HEK293 (cell line): Measurements from ENCODE around the gene TMEM19.

Source experiments
- EGR2 ChIP-seq: fragments of 450-650 bp; formaldehyde crosslinking; IDR thresholded peaks from 2 replicates; pipeline ENCODE4 v1.5.1; 2016; ENCODE audit warnings: low read depth, missing biosample characterization, missing genetic modification characterization
- KLF8 ChIP-seq: fragments of 450-650 bp; formaldehyde crosslinking; IDR thresholded peaks from 2 replicates; pipeline ENCODE4 v1.5.1; 2016; ENCODE audit warnings: missing biosample characterization, missing genetic modification characterization
- PRDM1 ChIP-seq: fragments of 450-650 bp; formaldehyde crosslinking; IDR thresholded peaks from 2 replicates; pipeline ENCODE4; 2016; ENCODE audit warnings: missing biosample characterization, missing genetic modification characterization
- PRDM10 ChIP-seq: fragments of 450-650 bp; formaldehyde crosslinking; IDR thresholded peaks from 2 replicates; pipeline ENCODE4 v1.5.1; 2016; ENCODE audit warnings: missing biosample characterization, missing genetic modification characterization
- WT1 ChIP-seq: fragments of 450-650 bp; formaldehyde crosslinking; IDR thresholded peaks from 2 replicates; pipeline ENCODE4 v1.5.1; 2016; ENCODE audit warnings: missing biosample characterization, missing genetic modification characterization
- ZFP69B ChIP-seq: fragments of 450-650 bp; formaldehyde crosslinking; IDR thresholded peaks from 2 replicates; pipeline ENCODE4 v1.5.1; 2016; ENCODE audit warnings: missing biosample characterization, missing genetic modification characterization
- ZNF133 ChIP-seq: fragments of 450-650 bp; formaldehyde crosslinking; IDR thresholded peaks from 2 replicates; pipeline ENCODE4 v1.5.1; 2016; ENCODE audit warnings: missing biosample characterization, missing genetic modification characterization
- ZNF155 ChIP-seq: fragments of 450-650 bp; formaldehyde crosslinking; IDR thresholded peaks from 2 replicates; pipeline ENCODE4 v1.5.1; 2016; ENCODE audit warnings: missing biosample characterization, missing genetic modification characterization
- ZNF266 ChIP-seq: fragments of 450-650 bp; formaldehyde crosslinking; IDR thresholded peaks from 2 replicates; pipeline ENCODE4 v1.5.1; 2016; ENCODE audit warnings: missing biosample characterization, missing genetic modification characterization, low read depth
- ZNF350 ChIP-seq: fragments of 450-650 bp; formaldehyde crosslinking; IDR thresholded peaks from 2 replicates; pipeline ENCODE4 v1.5.0; 2017; ENCODE audit warnings: missing biosample characterization, mild to moderate bottlenecking, missing genetic modification characterization
- ZNF366 ChIP-seq: fragments of 450-650 bp; formaldehyde crosslinking; conservative IDR thresholded peaks from 2 replicates; pipeline ENCODE4 v1.5.1; 2016; ENCODE audit warnings: missing biosample characterization, missing genetic modification characterization
- ZNF416 ChIP-seq: fragments of 450-650 bp; formaldehyde crosslinking; IDR thresholded peaks from 2 replicates; pipeline ENCODE4 v1.5.1; 2016; ENCODE audit warnings: missing biosample characterization, missing genetic modification characterization
- ZNF488 ChIP-seq: fragments of 450-650 bp; formaldehyde crosslinking; IDR thresholded peaks from 2 replicates; pipeline ENCODE4 v1.5.1; 2016; ENCODE audit warnings: missing biosample characterization, missing genetic modification characterization
- ZNF549 ChIP-seq: fragments of 450-650 bp; IDR thresholded peaks from 2 replicates; pipeline ENCODE4 v1.5.1; 2018; ENCODE audit warnings: missing biosample characterization, missing genetic modification characterization, mild to moderate bottlenecking, inconsistent platforms, moderate library complexity
- ZNF555 ChIP-seq: fragments of 450-650 bp; formaldehyde crosslinking; conservative IDR thresholded peaks from 2 replicates; pipeline ENCODE4 v1.5.1; 2017; ENCODE audit warnings: missing biosample characterization, mild to moderate bottlenecking, missing genetic modification characterization, inconsistent platforms
- ZNF596 ChIP-seq: fragments of 450-650 bp; IDR thresholded peaks from 2 replicates; pipeline ENCODE4 v1.5.0; 2018; ENCODE audit warnings: missing biosample characterization, mild to moderate bottlenecking, missing genetic modification characterization, moderate library complexity
- ZNF629 ChIP-seq: fragments of 450-650 bp; formaldehyde crosslinking; IDR thresholded peaks from 2 replicates; pipeline ENCODE4 v1.5.1; 2017; ENCODE audit warnings: missing biosample characterization, missing genetic modification characterization
- ZNF704 ChIP-seq: fragments of 450-650 bp; formaldehyde crosslinking; IDR thresholded peaks from 2 replicates; pipeline ENCODE4 v1.5.1; 2016; ENCODE audit warnings: missing biosample characterization, missing genetic modification characterization
- TF ChIP-seq, protein P1 (sequence below): fragments of 450-650 bp; formaldehyde crosslinking; IDR thresholded peaks from 2 replicates; pipeline ENCODE4 v1.5.1; 2016; ENCODE audit warnings: missing biosample characterization, missing genetic modification characterization
- TF ChIP-seq, protein P2 (sequence below): fragments of 450-650 bp; formaldehyde crosslinking; IDR thresholded peaks from 2 replicates; pipeline ENCODE4 v1.5.1; 2016; ENCODE audit warnings: missing biosample characterization, missing genetic modification characterization
- TF ChIP-seq, protein P3 (sequence below): fragments of 450-650 bp; formaldehyde crosslinking; IDR thresholded peaks from 2 replicates; pipeline ENCODE4 v1.5.1; 2016; ENCODE audit warnings: missing biosample characterization, missing genetic modification characterization
- TF ChIP-seq, protein P4 (sequence below): fragments of 450-650 bp; formaldehyde crosslinking; IDR thresholded peaks from 2 replicates; pipeline ENCODE4 v1.5.1; 2016; ENCODE audit warnings: missing biosample characterization, missing genetic modification characterization
- TF ChIP-seq, protein P5 (sequence below): IDR thresholded peaks from 2 replicates; pipeline ENCODE4 v1.6.1; 2011; ENCODE audit warnings: mild to moderate bottlenecking, low read depth, low read length, borderline replicate concordance
- TF ChIP-seq, protein P6 (sequence below): fragments of 450-650 bp; formaldehyde crosslinking; IDR thresholded peaks from 2 replicates; pipeline ENCODE4 v1.5.1; 2016; ENCODE audit warnings: missing biosample characterization, missing genetic modification characterization, borderline replicate concordance

The TMEM19 gene

DNA sequence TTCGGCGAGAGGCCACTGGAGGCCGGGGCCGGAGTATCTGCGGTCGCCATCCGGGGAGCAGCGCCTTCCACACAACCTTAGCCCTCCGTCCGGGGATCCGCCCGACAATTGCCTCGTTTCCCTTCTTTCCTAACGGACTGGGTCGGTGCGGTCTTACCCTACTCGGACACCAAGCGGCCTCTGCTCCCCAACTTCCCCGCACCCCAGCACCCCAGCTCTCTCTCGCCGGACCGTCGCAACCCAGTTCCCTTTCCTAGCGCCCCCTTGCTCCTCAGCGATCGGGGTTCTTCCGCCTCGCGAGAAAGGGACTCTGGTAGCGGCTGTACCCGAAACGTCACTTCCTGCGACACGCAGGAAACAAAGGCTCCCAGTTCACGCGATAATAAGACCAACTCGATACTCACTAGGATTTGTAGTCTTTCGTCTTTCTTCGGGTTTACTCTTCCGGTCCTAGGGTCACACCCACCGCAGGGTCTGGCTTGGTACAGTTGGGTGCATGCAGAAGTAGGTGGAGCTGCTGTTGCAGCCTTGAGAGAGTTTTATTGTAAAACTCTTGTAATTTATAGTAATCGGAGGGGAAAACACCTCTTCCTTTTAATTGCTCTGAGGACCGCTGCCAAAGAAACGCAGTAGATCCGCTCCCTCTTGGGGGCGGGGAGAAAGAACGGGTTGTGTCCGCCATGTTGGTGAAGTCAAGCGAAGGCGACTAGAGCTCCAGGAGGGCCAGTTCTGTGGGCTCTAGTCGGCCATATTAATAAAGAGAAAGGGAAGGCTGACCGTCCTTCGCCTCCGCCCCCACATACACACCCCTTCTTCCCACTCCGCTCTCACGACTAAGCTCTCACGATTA is 22.1 kb upstream of the TMEM19 start, which contains the start of the genes THAP2 and ZFC3H1 (continued):
- TF ChIP-seq, protein P1, sequence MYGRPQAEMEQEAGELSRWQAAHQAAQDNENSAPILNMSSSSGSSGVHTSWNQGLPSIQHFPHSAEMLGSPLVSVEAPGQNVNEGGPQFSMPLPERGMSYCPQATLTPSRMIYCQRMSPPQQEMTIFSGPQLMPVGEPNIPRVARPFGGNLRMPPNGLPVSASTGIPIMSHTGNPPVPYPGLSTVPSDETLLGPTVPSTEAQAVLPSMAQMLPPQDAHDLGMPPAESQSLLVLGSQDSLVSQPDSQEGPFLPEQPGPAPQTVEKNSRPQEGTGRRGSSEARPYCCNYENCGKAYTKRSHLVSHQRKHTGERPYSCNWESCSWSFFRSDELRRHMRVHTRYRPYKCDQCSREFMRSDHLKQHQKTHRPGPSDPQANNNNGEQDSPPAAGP (tag by site-specific recombination): no peak; the same call in 1 of the 2 replicates
- TF ChIP-seq ZNF266 (no peak), ZNF416 (tag by site-specific recombination) (no peak), KLF8 (peak; percentile 71), ZNF350 (tag by site-specific recombination) (no peak), PRDM10 (tag by site-specific recombination) (peak; percentile 94), ZNF488 (no peak), ZNF555 (tag by site-specific recombination) (no peak), ZNF629 (tag by site-specific recombination) (peak; percentile 83), PRDM1 (tag by site-specific recombination) (peak; percentile 92), ZNF704 (tag by site-specific recombination) (no peak), ZFP69B (tag by site-specific recombination) (no peak), ZNF133 (tag by site-specific recombination) (no peak), EGR2 (peak; percentile 92), ZNF549 (tag by site-specific recombination) (no peak), ZNF596 (tag by site-specific recombination) (no peak), ZNF366 (peak; percentile 46), ZNF155 (no peak), WT1 (peak; percentile 22; the same call in 1 of the 2 replicates)
- TF ChIP-seq, protein P2, sequence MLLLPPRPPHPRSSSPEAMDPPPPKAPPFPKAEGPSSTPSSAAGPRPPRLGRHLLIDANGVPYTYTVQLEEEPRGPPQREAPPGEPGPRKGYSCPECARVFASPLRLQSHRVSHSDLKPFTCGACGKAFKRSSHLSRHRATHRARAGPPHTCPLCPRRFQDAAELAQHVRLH (tag by site-specific recombination): peak; percentile 82
- TF ChIP-seq, protein P3, sequence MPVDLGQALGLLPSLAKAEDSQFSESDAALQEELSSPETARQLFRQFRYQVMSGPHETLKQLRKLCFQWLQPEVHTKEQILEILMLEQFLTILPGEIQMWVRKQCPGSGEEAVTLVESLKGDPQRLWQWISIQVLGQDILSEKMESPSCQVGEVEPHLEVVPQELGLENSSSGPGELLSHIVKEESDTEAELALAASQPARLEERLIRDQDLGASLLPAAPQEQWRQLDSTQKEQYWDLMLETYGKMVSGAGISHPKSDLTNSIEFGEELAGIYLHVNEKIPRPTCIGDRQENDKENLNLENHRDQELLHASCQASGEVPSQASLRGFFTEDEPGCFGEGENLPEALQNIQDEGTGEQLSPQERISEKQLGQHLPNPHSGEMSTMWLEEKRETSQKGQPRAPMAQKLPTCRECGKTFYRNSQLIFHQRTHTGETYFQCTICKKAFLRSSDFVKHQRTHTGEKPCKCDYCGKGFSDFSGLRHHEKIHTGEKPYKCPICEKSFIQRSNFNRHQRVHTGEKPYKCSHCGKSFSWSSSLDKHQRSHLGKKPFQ: 0 out of 2 replicates have a peak, but pooled peaks have one; percentile 27
- TF ChIP-seq, protein P4, sequence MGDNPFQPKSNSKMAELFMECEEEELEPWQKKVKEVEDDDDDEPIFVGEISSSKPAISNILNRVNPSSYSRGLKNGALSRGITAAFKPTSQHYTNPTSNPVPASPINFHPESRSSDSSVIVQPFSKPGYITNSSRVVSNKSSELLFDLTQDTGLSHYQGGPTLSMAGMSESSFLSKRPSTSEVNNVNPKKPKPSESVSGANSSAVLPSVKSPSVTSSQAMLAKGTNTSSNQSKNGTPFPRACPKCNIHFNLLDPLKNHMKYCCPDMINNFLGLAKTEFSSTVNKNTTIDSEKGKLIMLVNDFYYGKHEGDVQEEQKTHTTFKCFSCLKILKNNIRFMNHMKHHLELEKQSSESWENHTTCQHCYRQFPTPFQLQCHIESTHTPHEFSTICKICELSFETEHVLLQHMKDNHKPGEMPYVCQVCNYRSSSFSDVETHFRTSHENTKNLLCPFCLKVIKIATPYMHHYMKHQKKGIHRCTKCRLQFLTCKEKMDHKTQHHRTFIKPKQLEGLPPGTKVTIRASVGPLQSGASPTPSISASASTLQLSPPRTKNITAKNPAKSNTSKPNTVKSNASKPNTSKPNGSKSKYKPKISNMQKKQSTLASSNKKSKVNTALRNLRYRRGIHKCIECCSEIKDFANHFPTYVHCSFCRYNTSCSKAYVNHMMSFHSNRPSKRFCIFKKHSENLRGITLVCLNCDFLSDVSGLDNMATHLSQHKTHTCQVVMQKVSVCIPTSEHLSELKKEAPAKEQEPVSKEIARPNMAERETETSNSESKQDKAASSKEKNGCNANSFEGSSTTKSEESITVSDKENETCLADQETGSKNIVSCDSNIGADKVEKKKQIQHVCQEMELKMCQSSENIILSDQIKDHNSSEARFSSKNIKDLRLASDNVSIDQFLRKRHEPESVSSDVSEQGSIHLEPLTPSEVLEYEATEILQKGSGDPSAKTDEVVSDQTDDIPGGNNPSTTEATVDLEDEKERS (tag by site-specific recombination): 0 out of 2 replicates have a peak, but pooled peaks have one; percentile 15
- TF ChIP-seq, protein P5, sequence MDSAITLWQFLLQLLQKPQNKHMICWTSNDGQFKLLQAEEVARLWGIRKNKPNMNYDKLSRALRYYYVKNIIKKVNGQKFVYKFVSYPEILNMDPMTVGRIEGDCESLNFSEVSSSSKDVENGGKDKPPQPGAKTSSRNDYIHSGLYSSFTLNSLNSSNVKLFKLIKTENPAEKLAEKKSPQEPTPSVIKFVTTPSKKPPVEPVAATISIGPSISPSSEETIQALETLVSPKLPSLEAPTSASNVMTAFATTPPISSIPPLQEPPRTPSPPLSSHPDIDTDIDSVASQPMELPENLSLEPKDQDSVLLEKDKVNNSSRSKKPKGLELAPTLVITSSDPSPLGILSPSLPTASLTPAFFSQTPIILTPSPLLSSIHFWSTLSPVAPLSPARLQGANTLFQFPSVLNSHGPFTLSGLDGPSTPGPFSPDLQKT: no peak
- TF ChIP-seq, protein P6, sequence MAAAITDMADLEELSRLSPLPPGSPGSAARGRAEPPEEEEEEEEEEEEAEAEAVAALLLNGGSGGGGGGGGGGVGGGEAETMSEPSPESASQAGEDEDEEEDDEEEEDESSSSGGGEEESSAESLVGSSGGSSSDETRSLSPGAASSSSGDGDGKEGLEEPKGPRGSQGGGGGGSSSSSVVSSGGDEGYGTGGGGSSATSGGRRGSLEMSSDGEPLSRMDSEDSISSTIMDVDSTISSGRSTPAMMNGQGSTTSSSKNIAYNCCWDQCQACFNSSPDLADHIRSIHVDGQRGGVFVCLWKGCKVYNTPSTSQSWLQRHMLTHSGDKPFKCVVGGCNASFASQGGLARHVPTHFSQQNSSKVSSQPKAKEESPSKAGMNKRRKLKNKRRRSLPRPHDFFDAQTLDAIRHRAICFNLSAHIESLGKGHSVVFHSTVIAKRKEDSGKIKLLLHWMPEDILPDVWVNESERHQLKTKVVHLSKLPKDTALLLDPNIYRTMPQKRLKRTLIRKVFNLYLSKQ (tag by site-specific recombination): no peak
